ENCODE data around the gene KRTAP4-6.
"Not testable (repeated sequence)": the region's sequence is repeated elsewhere in the genome, so short reads cannot be mapped to it uniquely, and the experiment has no call there.

Gene KRTAP4-6

DNA sequence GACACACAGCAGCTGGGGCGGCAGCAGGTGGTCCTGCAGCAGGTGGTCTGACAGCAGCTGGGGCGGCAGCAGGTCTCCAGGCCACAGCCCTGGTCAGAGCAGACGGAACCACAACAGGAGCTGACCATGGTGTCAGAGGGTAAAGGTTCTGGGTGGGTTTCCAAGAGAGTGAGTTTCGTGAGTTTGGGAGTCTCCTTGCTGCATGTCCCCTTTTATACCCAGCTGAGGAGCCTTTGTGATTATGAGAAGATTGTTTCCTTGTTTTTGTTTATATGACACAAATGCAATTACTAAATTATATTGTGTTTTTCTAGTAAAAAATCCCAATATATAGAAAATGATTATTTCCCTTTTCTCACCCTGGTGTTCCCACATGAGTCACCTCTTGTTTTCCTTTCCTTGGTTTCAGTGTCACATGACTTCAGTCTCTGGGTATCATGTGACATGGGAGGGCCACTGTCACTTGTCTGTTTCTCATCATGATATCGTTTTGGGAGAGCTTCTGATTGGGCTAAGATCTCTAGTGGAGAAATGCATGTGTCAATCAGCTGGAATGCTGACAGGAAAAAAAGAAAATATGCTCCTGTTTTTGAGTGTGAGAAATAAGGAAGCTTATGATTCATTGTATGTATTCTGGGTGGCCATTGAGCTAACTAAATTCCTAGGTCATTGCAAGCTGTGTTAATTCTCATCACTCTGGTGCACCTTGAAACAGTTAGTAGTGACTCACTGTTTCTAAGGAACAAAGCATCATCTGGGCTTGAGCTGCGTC, at the start of gene KRTAP4-6:
TSS of gene KRTAP4-6 (minus strand) at position 185 of the 772 bp plus-strand sequence. CDS start at position 128, 57 bp downstream.
- Histone ChIP-seq H3K4me1 (ENCODE audit: control insufficient read depth, insufficient read depth, low read length) (no peaks in the 10 kb centered on the region), H3K36me3 (ENCODE audit: control insufficient read depth, insufficient read depth, low read length) (no peaks in the 10 kb centered on the region), H3K9ac (ENCODE audit: low read depth, low read length) (no peak within 1 kb of the TSS), H3K27me3 (ENCODE audit: control insufficient read depth, insufficient read depth, low read length) (no peaks in the 10 kb centered on the region), H3K9me3 (ENCODE audit: control insufficient read depth, insufficient read depth, low read length) (no peaks in the 10 kb centered on the region), H3K4me3 (ENCODE audit: low read depth, low read length) (no peak within 1 kb of the TSS)

DNA sequence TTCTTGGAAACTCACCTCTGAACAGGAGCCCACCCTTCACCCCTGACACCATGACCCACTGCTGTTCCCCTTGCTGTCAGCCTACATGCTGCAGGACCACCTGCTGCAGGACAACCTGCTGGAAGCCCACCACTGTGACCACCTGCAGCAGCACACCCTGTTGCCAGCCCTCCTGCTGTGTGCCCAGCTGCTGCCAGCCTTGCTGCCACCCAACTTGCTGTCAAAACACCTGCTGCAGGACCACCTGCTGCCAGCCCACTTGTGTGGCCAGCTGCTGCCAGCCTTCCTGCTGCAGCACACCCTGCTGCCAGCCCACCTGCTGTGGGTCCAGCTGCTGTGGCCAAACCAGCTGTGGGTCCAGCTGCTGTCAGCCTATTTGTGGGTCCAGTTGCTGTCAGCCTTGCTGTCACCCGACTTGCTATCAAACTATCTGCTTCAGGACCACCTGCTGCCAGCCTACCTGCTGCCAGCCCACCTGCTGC, 49.5 kb upstream of the KRTAP4-6 start, which contains the start of gene KRTAP9-1:
TSS of gene KRTAP9-1 (plus strand) at position 51 of the 482 bp plus-strand sequence. CDS start at position 51, 0 bp downstream.
- H3K4me1 ChIP-seq (ENCODE audit: control insufficient read depth, insufficient read depth, low read length); H3K9ac ChIP-seq (ENCODE audit: low read depth, low read length); H3K27me3 ChIP-seq (ENCODE audit: control insufficient read depth, insufficient read depth, low read length); H3K9me3 ChIP-seq (ENCODE audit: control insufficient read depth, insufficient read depth, low read length); H3K4me3 ChIP-seq (ENCODE audit: low read depth, low read length); H3K36me3 ChIP-seq (ENCODE audit: control insufficient read depth, insufficient read depth, low read length): not testable (repeated sequence)

DNA sequence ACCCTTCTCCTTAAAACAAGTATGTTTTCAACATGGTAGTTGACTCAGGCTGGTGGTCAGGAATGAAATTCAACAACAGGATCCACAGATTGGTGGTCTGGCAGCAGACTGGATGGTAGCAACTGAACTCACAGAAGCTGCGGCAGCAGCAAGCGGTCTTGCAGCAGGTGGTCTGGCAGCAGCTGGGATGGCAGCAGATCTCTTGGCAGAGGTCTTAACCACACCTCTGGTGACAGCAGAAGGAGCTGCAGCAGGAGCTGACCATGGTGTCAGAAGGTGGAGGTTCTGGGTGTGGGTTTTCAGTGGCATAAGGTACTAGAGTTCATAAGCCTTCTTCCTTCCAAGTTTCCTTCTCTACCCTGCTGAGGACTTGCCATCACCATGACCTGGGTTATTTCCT, 46.5 kb upstream of the KRTAP4-6 start:
- H3K36me3 ChIP-seq (ENCODE audit: control insufficient read depth, insufficient read depth, low read length) = no peaks in the 10 kb centered on the region
- no peaks in the 10 kb centered on the region for H3K27me3 ChIP-seq (ENCODE audit: control insufficient read depth, insufficient read depth, low read length)
- H3K9ac ChIP-seq (ENCODE audit: low read depth, low read length) = no peak overlapping the region
- H3K9me3 ChIP-seq (ENCODE audit: control insufficient read depth, insufficient read depth, low read length) = no peaks in the 10 kb centered on the region
- H3K4me1 ChIP-seq (ENCODE audit: control insufficient read depth, insufficient read depth, low read length) = no peaks in the 10 kb centered on the region
- H3K4me3 ChIP-seq (ENCODE audit: low read depth, low read length) = no peak overlapping the region

DNA sequence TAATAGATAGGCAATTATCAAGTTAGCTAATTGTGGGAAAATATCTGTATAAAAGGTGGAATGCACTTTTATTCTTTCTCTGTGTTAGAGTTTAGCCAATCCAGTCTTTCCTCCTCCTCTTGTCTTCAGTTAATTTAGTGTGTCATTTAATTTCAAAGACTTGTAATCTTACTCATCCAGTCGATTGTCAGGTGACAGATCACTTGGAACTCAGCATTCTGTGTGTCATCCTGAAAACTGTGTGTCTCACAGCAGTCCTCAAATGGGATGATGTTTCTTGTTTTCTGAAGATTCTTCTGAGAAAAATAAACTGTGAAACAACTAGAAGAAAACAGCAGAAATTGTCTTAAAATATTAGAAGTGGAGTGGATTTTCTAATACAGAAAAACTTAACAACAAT, 44.7 kb upstream of the KRTAP4-6 start:
- no peak overlapping the region for H3K9ac ChIP-seq (ENCODE audit: low read depth, low read length)

DNA sequence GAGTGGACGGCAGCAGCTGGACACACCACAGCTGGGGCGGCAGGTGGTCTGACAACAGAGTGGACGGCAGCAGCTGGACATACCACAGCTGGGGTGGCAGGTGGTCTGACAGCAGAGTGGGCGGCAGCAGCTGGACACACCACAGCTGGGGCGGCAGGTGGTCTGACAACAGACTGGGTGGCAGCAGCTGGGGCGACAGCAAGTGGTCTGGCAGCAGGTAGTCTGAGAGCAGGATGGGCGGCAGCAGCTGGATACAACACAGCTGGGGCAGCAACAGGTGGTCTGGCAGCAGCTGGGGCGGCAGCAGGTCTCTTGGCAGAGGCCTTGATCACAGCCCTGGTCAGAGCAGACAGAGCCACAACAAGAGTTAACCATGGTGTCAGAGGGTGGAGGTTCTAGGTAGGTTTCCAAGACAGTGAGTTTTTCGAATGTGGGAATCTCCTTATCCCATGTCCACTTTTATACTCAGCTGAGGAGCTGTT, 44.2 kb upstream of the KRTAP4-6 start, which contains the start of gene KRTAP4-1:
TSS of gene KRTAP4-1 (minus strand) at position 432 of the 482 bp plus-strand sequence. CDS start at position 375, 57 bp downstream.
- no peak within 1 kb of the TSS for H3K4me3 ChIP-seq (ENCODE audit: low read depth, low read length)
- no peaks in the 10 kb centered on the region for H3K36me3 ChIP-seq (ENCODE audit: control insufficient read depth, insufficient read depth, low read length)
- no peaks in the 10 kb centered on the region for H3K4me1 ChIP-seq (ENCODE audit: control insufficient read depth, insufficient read depth, low read length)
- no peaks in the 10 kb centered on the region for H3K9me3 ChIP-seq (ENCODE audit: control insufficient read depth, insufficient read depth, low read length)
- H3K9ac ChIP-seq (ENCODE audit: low read depth, low read length) = no peak within 1 kb of the TSS
- no peaks in the 10 kb centered on the region for H3K27me3 ChIP-seq (ENCODE audit: control insufficient read depth, insufficient read depth, low read length)

More for the DNA sequence above, 44.7 kb upstream of the KRTAP4-6 start:
- Histone ChIP-seq H3K4me3 (ENCODE audit: low read depth, low read length) (no peak overlapping the region), H3K36me3 (ENCODE audit: control insufficient read depth, insufficient read depth, low read length) (no peaks in the 10 kb centered on the region), H3K9me3 (ENCODE audit: control insufficient read depth, insufficient read depth, low read length) (no peaks in the 10 kb centered on the region), H3K4me1 (ENCODE audit: control insufficient read depth, insufficient read depth, low read length) (no peaks in the 10 kb centered on the region), H3K27me3 (ENCODE audit: control insufficient read depth, insufficient read depth, low read length) (no peaks in the 10 kb centered on the region)

DNA sequence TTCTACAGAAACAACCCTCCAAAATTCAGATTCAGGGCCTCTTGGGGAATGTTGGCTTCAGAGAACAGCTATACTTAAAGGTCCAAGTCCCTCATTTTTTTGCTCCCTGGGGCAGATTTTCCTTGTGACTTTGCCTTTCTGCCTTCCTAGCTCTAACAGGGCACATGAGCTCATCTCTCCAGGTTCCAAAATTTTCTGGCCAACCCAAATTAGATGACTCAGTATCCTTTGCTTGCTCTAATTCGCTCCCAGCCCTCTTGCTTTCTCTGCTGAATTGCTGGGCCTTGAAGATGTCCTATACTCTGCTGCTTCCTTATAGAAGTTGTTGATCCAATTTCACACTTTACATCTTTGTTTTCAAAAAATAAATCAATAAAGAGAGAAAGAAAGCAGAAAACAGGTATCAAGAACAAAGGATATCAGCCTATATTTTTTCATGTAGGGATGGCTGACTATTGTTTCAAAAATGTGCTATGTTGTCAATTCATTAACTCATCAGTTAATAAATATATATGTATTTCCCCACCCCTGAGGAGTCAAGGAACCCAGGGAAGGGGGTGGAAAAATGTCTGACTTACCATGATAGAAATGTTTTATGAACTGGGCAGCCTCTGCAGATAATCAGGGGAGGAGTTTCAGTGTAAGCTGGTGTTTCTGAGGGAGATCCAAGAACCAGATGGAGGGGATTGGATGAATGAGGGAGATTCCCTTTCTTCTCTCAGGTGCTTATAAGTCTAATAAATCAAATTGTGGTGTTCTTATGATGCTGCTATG, 38.7 kb upstream of the KRTAP4-6 start:
- Histone ChIP-seq H3K27me3 (ENCODE audit: control insufficient read depth, insufficient read depth, low read length) (no peaks in the 10 kb centered on the region), H3K9ac (ENCODE audit: low read depth, low read length) (no peak overlapping the region), H3K36me3 (ENCODE audit: control insufficient read depth, insufficient read depth, low read length) (no peaks in the 10 kb centered on the region), H3K4me3 (ENCODE audit: low read depth, low read length) (no peak overlapping the region), H3K9me3 (ENCODE audit: control insufficient read depth, insufficient read depth, low read length) (no peaks in the 10 kb centered on the region), H3K4me1 (ENCODE audit: control insufficient read depth, insufficient read depth, low read length) (no peaks in the 10 kb centered on the region)

DNA sequence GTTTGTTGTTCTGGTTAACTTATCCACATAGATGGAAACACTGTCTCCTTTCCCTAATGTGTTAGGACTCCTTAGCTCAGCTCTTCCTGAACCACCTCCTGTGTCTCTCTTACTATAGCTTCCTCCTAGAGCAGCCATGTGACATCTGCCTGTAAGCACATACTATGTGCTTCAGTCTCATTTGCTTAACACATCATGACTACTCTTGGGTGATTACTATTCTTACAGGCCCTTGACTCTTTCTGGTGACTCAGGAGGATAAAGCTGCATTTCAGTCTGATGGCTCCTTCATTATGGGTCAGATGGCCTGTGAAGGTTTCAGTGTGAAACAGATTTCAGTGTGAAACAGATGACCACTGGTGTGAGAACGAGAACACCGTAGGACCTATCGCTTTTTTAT, 38.0 kb upstream of the KRTAP4-6 start:
- H3K27me3 ChIP-seq (ENCODE audit: control insufficient read depth, insufficient read depth, low read length) = no peaks in the 10 kb centered on the region
- H3K4me1 ChIP-seq (ENCODE audit: control insufficient read depth, insufficient read depth, low read length) = no peaks in the 10 kb centered on the region
- no peaks in the 10 kb centered on the region for H3K9me3 ChIP-seq (ENCODE audit: control insufficient read depth, insufficient read depth, low read length)
- H3K36me3 ChIP-seq (ENCODE audit: control insufficient read depth, insufficient read depth, low read length) = no peaks in the 10 kb centered on the region
- H3K9ac ChIP-seq (ENCODE audit: low read depth, low read length) = no peak overlapping the region
- no peak overlapping the region for H3K4me3 ChIP-seq (ENCODE audit: low read depth, low read length)

DNA sequence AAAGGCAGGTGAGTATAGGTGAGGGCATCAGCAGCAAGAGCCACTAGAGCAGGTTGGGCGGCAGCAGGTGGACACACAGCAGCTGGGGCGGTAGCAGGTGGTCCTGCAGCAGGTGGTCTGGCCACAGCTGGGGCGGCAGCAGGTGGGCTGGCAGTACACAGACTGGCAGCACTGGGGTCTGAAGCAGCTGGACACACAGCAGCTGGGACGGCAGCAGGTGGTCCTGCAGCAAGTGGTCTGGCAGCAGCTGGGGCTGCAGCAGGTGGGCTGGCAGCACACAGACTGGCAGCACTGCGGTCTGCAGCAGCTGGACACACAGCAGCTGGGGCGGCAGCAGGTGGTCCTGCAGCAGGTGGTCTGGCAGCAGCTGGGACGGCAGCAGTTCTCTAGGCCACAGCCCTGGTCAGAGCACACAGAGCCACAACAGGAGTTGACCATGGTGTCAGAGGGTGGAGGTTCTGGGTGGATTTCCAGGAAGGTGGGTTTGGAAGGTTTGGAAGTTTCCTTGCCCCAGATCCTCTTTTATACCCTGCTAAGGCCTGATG, 37.5 kb upstream of the KRTAP4-6 start, which contains the start of gene KRTAP4-2:
TSS of gene KRTAP4-2 (minus strand) at position 495 of the 545 bp plus-strand sequence. CDS start at position 438, 57 bp downstream.
- Histone ChIP-seq H3K9me3 (ENCODE audit: control insufficient read depth, insufficient read depth, low read length) (no peaks in the 10 kb centered on the region), H3K4me3 (ENCODE audit: low read depth, low read length) (no peak within 1 kb of the TSS), H3K4me1 (ENCODE audit: control insufficient read depth, insufficient read depth, low read length) (no peaks in the 10 kb centered on the region), H3K27me3 (ENCODE audit: control insufficient read depth, insufficient read depth, low read length) (no peaks in the 10 kb centered on the region), H3K36me3 (ENCODE audit: control insufficient read depth, insufficient read depth, low read length) (no peaks in the 10 kb centered on the region), H3K9ac (ENCODE audit: low read depth, low read length) (no peak within 1 kb of the TSS)

DNA sequence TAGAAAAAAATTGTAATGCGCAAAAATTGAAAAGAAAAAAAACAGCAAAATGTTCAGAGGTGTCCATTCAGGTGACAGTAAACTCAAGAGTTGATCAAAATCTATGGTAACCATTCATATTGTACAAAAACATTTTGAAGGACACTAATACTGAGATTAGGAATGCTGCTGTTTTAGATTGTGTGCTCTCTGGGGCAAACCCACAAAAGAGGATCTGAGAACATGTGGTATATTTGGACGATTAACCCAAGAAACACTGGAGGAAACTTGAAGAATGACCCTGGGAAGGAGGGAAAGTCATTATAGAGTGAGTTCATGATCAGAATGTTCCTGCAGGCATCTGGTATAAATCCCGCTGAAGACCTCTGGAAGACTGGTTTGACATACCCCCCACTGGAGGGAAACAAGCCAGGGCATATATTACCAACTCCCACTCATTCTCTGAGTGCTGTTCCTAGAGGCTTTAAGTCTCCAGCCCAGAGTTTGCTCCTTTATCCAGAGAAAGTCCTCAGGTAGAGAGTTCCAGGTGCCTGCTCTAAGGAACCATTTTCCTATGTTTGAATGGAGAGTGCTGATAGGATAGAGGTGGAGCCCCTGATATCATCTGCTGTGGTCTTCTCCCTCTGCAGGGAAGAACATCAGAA, 36.5 kb upstream of the KRTAP4-6 start:
- no peaks in the 10 kb centered on the region for H3K36me3 ChIP-seq (ENCODE audit: control insufficient read depth, insufficient read depth, low read length)
- H3K4me1 ChIP-seq (ENCODE audit: control insufficient read depth, insufficient read depth, low read length) = no peaks in the 10 kb centered on the region
- no peak overlapping the region for H3K4me3 ChIP-seq (ENCODE audit: low read depth, low read length)
- no peak overlapping the region for H3K9ac ChIP-seq (ENCODE audit: low read depth, low read length)
- no peaks in the 10 kb centered on the region for H3K9me3 ChIP-seq (ENCODE audit: control insufficient read depth, insufficient read depth, low read length)
- H3K27me3 ChIP-seq (ENCODE audit: control insufficient read depth, insufficient read depth, low read length) = no peaks in the 10 kb centered on the region

DNA sequence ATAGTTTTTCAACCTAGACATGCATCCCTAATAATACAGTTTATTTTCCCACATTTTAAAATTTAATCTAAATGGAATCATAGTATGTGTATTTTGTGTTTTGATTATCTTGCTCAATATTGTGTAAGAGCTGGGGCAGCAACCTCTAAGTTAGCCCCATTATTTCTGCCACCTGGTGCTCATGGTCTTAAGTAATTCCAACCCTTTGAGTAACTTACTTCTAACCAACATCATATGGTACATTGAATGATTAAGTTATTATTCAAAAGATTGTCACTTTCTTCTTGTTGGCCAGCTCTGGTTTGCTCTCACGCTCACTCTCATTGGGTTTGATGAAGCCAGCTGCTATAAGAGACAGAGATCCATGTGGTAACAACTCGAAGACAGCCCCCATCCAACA, 31.5 kb upstream of the KRTAP4-6 start:
- H3K27me3 ChIP-seq (ENCODE audit: control insufficient read depth, insufficient read depth, low read length) = no peaks in the 10 kb centered on the region
- no peaks in the 10 kb centered on the region for H3K9me3 ChIP-seq (ENCODE audit: control insufficient read depth, insufficient read depth, low read length)

DNA sequence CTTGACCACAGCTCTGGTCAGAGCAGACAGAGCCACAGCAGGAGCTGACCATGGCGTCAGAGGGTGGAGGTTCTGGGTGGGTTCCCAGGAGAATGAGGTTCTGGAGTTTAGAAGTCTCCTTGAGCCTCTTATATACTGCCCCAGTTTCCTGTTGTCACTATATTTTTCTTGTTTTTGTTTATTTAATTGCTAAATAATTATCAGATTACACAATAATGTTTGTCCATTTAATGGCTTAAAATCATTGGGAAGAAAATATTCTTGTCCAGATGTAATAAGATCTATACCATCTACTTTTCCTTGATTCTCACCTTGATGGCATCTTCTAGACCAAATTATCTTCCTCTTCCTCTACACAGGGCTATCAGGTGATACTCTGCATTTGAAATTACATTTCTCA, 27.8 kb upstream of the KRTAP4-6 start, which contains the start of gene KRTAP4-3:
TSS of gene KRTAP4-3 (minus strand) at position 101 of the 400 bp plus-strand sequence. CDS start at position 52, 49 bp downstream.
- no peak within 1 kb of the TSS for H3K4me3 ChIP-seq (ENCODE audit: low read depth, low read length)
- H3K27me3 ChIP-seq (ENCODE audit: control insufficient read depth, insufficient read depth, low read length) = no peaks in the 10 kb centered on the region
- H3K36me3 ChIP-seq (ENCODE audit: control insufficient read depth, insufficient read depth, low read length) = no peaks in the 10 kb centered on the region
- no peak within 1 kb of the TSS for H3K9ac ChIP-seq (ENCODE audit: low read depth, low read length)
- no peaks in the 10 kb centered on the region for H3K9me3 ChIP-seq (ENCODE audit: control insufficient read depth, insufficient read depth, low read length)
- H3K4me1 ChIP-seq (ENCODE audit: control insufficient read depth, insufficient read depth, low read length) = no peaks in the 10 kb centered on the region

More for the DNA sequence above, 31.5 kb upstream of the KRTAP4-6 start:
- Histone ChIP-seq H3K4me3 (ENCODE audit: low read depth, low read length) (no peak overlapping the region), H3K4me1 (ENCODE audit: control insufficient read depth, insufficient read depth, low read length) (no peaks in the 10 kb centered on the region), H3K36me3 (ENCODE audit: control insufficient read depth, insufficient read depth, low read length) (no peaks in the 10 kb centered on the region), H3K9ac (ENCODE audit: low read depth, low read length) (no peak overlapping the region)
